Chondrocyte (in vitro differentiated cells): Measurements from ENCODE around the gene CPNE2. TPM values are rescaled to one million over a fixed set of nuclear protein-coding genes. Genes with fewer than 3 reads are reported as not detected.

Source experiments
- DNase-seq: peaks from one replicate; pipeline ENCODE4 v3.0.0; 2021; ENCODE audit warnings: mixed read lengths, low spot score
- H3K27ac Mint-ChIP-seq: one replicate; pipeline ENCODE4 v1.8.0; 2021; ENCODE audit warnings: mild to moderate bottlenecking, moderate library complexity, mixed read lengths; ENCODE audit not compliant: unreplicated experiment
- H3K27me3 Mint-ChIP-seq: 2 replicates; pipeline ENCODE4 v1.8.0; 2021; ENCODE audit warnings: low read depth, mixed read lengths
- H3K36me3 Mint-ChIP-seq: 2 replicates; pipeline ENCODE4 v1.8.0; 2021; ENCODE audit warnings: low read depth, mixed read lengths
- H3K4me1 Mint-ChIP-seq: 2 replicates; pipeline ENCODE4 v1.8.0; 2021; ENCODE audit warnings: low read depth, mild to moderate bottlenecking, mixed read lengths
- H3K4me3 Mint-ChIP-seq: one replicate; pipeline ENCODE4 v1.8.0; 2021; ENCODE audit warnings: mild to moderate bottlenecking, moderate library complexity, mixed read lengths; ENCODE audit not compliant: unreplicated experiment
- H3K9me3 Mint-ChIP-seq: 2 replicates; pipeline ENCODE4 v1.8.0; 2021; ENCODE audit warnings: low read depth, mixed read lengths
- total RNA-seq: library from RNA; stranded (reverse); gene quantifications from 3 replicates; pipeline ENCODE4 v1.2.1, GENCODE V29; 2021
- TF ChIP-seq, protein P1 (sequence below): fragments of 200-600 bp; sonication (generic); IDR thresholded peaks from 2 replicates; pipeline ENCODE4 v1.5.0; 2021; ENCODE audit warnings: antibody characterized with exemption, mild to moderate bottlenecking, moderate library complexity

The CPNE2 gene
- total RNA-seq, 1 donor from 2014 or later, result 21.8 TPM

DNA sequence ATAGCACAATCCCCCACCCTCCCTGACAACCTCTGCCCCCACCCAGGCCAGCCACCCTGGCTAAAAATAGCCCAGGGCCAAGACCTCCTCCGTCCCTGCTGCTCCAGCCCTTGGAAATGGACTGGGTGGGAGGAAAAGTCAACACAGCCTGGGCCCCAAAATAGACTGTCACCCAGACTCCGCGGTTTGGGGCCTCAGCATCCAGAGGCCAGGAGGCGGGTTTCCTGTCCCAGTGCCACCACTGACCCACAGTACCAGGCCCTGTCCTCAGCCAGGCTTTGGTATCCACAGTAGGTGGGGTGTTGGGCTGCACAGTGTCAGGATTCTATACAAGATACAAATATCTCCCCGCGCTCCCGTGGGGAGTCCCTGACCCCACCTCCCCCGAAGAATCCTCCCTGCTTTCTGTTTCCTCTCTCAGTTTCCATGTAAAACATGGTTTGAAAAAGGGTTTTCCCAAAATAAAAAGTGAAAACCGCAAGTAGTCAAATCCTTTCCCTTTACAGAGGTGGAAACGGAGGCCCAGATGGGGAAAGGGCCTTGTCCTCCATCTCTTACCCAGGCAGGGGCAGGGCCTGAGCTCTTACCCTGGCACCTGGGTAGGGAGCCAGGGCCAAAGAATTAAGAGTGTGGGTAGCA is 20.1 kb downstream of the CPNE2 start:
- H3K27me3 Mint-ChIP-seq, result no peaks in the 10 kb centered on the region
- DNase-seq, result no peak
- TF ChIP-seq, protein P1, sequence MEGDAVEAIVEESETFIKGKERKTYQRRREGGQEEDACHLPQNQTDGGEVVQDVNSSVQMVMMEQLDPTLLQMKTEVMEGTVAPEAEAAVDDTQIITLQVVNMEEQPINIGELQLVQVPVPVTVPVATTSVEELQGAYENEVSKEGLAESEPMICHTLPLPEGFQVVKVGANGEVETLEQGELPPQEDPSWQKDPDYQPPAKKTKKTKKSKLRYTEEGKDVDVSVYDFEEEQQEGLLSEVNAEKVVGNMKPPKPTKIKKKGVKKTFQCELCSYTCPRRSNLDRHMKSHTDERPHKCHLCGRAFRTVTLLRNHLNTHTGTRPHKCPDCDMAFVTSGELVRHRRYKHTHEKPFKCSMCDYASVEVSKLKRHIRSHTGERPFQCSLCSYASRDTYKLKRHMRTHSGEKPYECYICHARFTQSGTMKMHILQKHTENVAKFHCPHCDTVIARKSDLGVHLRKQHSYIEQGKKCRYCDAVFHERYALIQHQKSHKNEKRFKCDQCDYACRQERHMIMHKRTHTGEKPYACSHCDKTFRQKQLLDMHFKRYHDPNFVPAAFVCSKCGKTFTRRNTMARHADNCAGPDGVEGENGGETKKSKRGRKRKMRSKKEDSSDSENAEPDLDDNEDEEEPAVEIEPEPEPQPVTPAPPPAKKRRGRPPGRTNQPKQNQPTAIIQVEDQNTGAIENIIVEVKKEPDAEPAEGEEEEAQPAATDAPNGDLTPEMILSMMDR, result no peak

DNA sequence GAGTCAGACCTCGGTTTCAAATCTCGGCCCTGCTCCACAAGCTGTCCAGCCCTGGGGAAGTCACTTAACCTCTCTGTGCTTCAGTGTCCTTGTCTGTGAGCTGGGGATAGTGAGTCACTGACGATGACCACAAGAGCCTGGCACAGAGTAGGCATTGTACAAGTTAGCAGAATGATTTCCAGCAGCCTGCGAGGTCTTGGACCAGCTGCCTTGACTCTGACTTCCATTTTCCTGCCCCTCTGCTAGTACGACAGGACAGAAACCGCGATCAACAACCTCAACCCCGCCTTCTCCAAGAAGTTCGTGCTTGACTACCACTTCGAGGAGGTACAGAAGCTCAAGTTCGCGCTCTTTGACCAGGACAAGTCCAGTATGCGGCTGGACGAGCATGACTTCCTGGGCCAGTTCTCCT is 20.7 kb downstream of the CPNE2 start:
- TF ChIP-seq, protein P1, result no peak
- Mint-ChIP-seq H3K4me1 (peaks cover 39% of the 10 kb centered on the region), H3K27ac (peak overlapping the region; percentile 82), H3K4me3 (no peak overlapping the region), H3K36me3 (peaks cover 6% of the 10 kb centered on the region), H3K27me3 (no peaks in the 10 kb centered on the region), H3K9me3 (no peaks in the 10 kb centered on the region)
- DNase-seq, result no peak

More for the DNA sequence above, 20.1 kb downstream of the CPNE2 start:
- peaks cover 1% of the 10 kb centered on the region for H3K36me3 Mint-ChIP-seq
- no peak overlapping the region for H3K4me3 Mint-ChIP-seq
- peak overlapping the region; percentile 82 for H3K27ac Mint-ChIP-seq
- H3K4me1 Mint-ChIP-seq, result peaks cover 36% of the 10 kb centered on the region
- no peaks in the 10 kb centered on the region for H3K9me3 Mint-ChIP-seq

DNA sequence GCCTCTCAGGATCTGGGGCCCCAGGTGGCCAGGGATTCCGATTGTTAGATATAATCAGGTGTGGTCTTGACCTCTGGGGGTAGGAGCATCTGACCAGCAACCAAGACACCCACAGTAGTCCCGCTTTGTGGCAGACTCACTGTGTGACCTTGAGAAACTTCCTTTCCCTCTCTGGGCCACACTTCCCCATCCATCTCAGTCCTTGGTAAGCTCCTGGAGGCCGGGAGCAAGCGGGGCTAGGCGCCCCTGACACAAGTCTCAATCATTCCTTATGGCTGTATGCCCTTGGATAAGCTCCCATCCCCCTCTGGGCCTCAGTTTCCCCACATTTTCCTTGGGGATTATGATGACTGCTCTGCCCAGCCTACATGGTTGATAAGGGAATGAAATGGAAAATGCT is 21.3 kb downstream of the CPNE2 start:
- DNase-seq, result no peak
- no peaks in the 10 kb centered on the region for H3K27me3 Mint-ChIP-seq
- H3K27ac Mint-ChIP-seq, result no peak overlapping the region
- peaks cover 6% of the 10 kb centered on the region for H3K36me3 Mint-ChIP-seq
- no peaks in the 10 kb centered on the region for H3K9me3 Mint-ChIP-seq
- no peak overlapping the region for H3K4me3 Mint-ChIP-seq
- H3K4me1 Mint-ChIP-seq, result peaks cover 39% of the 10 kb centered on the region
- TF ChIP-seq, protein P1, result no peak

DNA sequence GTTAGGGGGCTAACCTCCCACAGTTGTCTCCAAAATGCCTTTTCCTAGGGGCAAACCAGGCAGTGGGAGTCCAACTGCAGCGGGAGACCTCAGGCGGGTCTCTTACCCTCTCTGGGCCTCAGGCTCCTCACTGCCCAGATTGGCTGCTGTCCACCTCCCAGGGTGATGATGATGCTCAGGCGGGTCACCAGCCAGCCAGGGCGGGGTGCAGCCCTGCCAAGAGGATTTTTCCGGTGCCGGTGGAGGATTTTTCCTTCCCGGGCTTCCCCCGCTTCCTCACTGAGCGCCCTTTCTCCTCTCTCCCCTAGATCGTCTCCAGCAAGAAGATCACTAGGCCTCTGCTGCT is 22.8 kb downstream of the CPNE2 start:
- no peaks in the 10 kb centered on the region for H3K9me3 Mint-ChIP-seq
- no peaks in the 10 kb centered on the region for H3K27me3 Mint-ChIP-seq
- H3K4me1 Mint-ChIP-seq, result peaks cover 39% of the 10 kb centered on the region
- H3K27ac Mint-ChIP-seq, result peak overlapping the region; percentile 41
- H3K4me3 Mint-ChIP-seq, result no peak overlapping the region
- H3K36me3 Mint-ChIP-seq, result peaks cover 6% of the 10 kb centered on the region
- TF ChIP-seq, protein P1, result no peak
- no peak for DNase-seq

DNA sequence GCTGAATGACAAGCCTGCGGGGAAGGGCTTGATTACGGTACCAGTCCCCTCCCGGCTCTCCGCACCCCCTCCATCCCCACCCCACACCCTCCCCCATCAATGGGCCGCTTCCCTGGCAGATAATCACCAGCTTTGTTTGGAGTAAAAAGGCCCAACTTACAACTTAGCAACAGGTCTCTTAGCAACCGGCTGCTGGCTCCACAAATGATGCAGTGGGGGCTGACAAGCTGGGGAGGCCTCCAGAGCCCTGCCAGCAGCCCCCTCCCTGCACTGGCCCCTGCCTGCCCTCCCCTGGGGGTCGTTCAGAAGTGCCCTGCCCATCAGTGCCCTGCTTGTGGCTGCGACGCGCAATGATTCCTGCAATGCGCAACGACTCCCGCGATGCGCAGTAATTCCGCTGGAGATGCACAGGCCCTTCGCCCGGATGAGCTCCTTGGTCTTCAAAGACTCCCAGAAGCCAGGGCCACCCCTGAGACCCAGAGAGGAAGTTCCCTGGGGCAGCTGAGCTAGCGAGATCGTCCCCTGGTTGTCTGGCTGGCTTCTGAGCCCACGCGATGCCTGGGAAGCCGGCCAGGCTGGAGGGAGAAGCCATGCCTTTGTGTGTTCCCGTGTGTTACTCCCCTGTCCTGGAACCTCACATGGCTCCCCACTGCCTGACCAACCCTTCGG is 23.3 kb downstream of the CPNE2 start:
- Mint-ChIP-seq H3K36me3 (peaks cover 6% of the 10 kb centered on the region), H3K4me3 (no peak overlapping the region), H3K27me3 (no peaks in the 10 kb centered on the region), H3K27ac (peak overlapping the region; percentile 91), H3K4me1 (peaks cover 39% of the 10 kb centered on the region), H3K9me3 (no peaks in the 10 kb centered on the region)
- no peak for DNase-seq
- TF ChIP-seq, protein P1, result no peak
